ENCODE measurements around the gene SAFB2. TPM values are rescaled to one million over a fixed set of nuclear protein-coding genes. Genes with fewer than 3 reads are reported as not detected.
A peak's percentile ranks its signal among the peaks of the same experiment; 100 is the strongest.

The SAFB2 gene
- total and polyA plus RNA-seq, 2 of the 13 experiments (the other 11 are each of a cell fraction or from before 2014, with no cell fraction given), result 11.2 to 31.5 TPM

GRCh38 chr19:5622465-5623396, at the start of gene SAFB2, which contains the start of gene SAFB (continued):
- TF ChIP-seq GRHL1 (CRISPR knock-in tag; conservative IDR thresholded peaks at IDR 0.05), result no peak
- TF ChIP-seq CBFB (CRISPR knock-in tag; IDR thresholded peaks at IDR 0.05), result no peak; the same call in 1 of the 2 replicates
- peak; percentile 79 for TF ChIP-seq ZNF709 (CRISPR knock-in tag; IDR thresholded peaks at IDR 0.05)
- TF ChIP-seq ZNF451 (CRISPR knock-in tag; IDR thresholded peaks at IDR 0.05), result 0 out of 2 replicates have a peak, but pooled peaks have one; percentile 75
- no peak; the same call in 1 of the 2 replicates for TF ChIP-seq ZMYM4 (CRISPR knock-in tag; IDR thresholded peaks at IDR 0.05)
- peak; percentile 86; the same call in 1 of the 2 replicates for TF ChIP-seq ARID2 (CRISPR knock-in tag; IDR thresholded peaks at IDR 0.05; ENCODE audit: borderline replicate concordance)
- TF ChIP-seq ZNF816 (CRISPR knock-in tag; IDR thresholded peaks at IDR 0.05; ENCODE audit: borderline replicate concordance), result peak; percentile 80; the same call in 1 of the 2 replicates
- 0 out of 2 replicates have a peak, but pooled peaks have one; percentile 19 for TF ChIP-seq GATAD2A (CRISPR knock-in tag; IDR thresholded peaks at IDR 0.05)
- peak; percentile 49 for TF ChIP-seq MXD4 (CRISPR knock-in tag; IDR thresholded peaks at IDR 0.05)
- no peak for TF ChIP-seq ZNF292 (CRISPR knock-in tag; IDR thresholded peaks at IDR 0.05; ENCODE audit: borderline replicate concordance, low read depth)
- TF ChIP-seq ZNF138 (CRISPR knock-in tag; IDR thresholded peaks at IDR 0.05; ENCODE audit: low read depth), result peak; percentile 96
- TF ChIP-seq ZNF331 (CRISPR knock-in tag; IDR thresholded peaks at IDR 0.05), result peak; percentile 49; the same call in 1 of the 2 replicates
- TF ChIP-seq SKI (IDR thresholded peaks at IDR 0.05; ENCODE audit: partially characterized antibody), result no peak
- TF ChIP-seq, protein P1, sequence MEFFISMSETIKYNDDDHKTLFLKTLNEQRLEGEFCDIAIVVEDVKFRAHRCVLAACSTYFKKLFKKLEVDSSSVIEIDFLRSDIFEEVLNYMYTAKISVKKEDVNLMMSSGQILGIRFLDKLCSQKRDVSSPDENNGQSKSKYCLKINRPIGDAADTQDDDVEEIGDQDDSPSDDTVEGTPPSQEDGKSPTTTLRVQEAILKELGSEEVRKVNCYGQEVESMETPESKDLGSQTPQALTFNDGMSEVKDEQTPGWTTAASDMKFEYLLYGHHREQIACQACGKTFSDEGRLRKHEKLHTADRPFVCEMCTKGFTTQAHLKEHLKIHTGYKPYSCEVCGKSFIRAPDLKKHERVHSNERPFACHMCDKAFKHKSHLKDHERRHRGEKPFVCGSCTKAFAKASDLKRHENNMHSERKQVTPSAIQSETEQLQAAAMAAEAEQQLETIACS (CRISPR knock-in tag; IDR thresholded peaks at IDR 0.05), result peak; percentile 95
- peak; percentile 6; the same call in 1 of the 2 replicates for TF ChIP-seq RFX5 (IDR thresholded peaks at IDR 0.05; ENCODE audit: low read depth, low read length)
- no peak for TF ChIP-seq PHF21A (CRISPR knock-in tag; IDR thresholded peaks at IDR 0.05)
- TF ChIP-seq ZNF205 (CRISPR knock-in tag; IDR thresholded peaks at IDR 0.05), result peak; percentile 62; the same call in 1 of the 2 replicates
- TF ChIP-seq ZNF317 (CRISPR knock-in tag; IDR thresholded peaks at IDR 0.05), result peak; percentile 29; the same call in 1 of the 2 replicates
- no peak for TF ChIP-seq MIER2 (CRISPR knock-in tag; IDR thresholded peaks at IDR 0.05)
- peak; percentile 70; the same call in 1 of the 2 replicates for TF ChIP-seq NCOA1 (CRISPR knock-in tag; IDR thresholded peaks at IDR 0.05)
- TF ChIP-seq, protein P2, sequence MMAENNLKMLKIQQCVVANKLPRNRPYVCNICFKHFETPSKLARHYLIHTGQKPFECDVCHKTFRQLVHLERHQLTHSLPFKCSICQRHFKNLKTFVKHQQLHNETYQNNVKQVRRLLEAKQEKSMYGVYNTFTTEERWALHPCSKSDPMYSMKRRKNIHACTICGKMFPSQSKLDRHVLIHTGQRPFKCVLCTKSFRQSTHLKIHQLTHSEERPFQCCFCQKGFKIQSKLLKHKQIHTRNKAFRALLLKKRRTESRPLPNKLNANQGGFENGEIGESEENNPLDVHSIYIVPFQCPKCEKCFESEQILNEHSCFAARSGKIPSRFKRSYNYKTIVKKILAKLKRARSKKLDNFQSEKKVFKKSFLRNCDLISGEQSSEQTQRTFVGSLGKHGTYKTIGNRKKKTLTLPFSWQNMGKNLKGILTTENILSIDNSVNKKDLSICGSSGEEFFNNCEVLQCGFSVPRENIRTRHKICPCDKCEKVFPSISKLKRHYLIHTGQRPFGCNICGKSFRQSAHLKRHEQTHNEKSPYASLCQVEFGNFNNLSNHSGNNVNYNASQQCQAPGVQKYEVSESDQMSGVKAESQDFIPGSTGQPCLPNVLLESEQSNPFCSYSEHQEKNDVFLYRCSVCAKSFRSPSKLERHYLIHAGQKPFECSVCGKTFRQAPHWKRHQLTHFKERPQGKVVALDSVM (CRISPR knock-in tag; IDR thresholded peaks at IDR 0.05), result no peak; the same call in 1 of the 2 replicates
- TF ChIP-seq ZNF275 (CRISPR knock-in tag; IDR thresholded peaks at IDR 0.05; ENCODE audit: borderline replicate concordance), result peak; percentile 51; the same call in 1 of the 2 replicates
- peak; percentile 96 for TF ChIP-seq ZNF501 (CRISPR knock-in tag; IDR thresholded peaks at IDR 0.05)
- peak; percentile 87; the same call in 1 of the 2 replicates for TF ChIP-seq ZNF747 (CRISPR knock-in tag; IDR thresholded peaks at IDR 0.05; ENCODE audit: borderline replicate concordance)
